ENCODE results near the gene CX3CL1. TPM values are rescaled to one million over a fixed set of nuclear protein-coding genes. Genes with fewer than 3 reads are reported as not detected.

Gene CX3CL1
- total and polyA plus RNA-seq, 10 of the 15 experiments (the other 5 are each of a cell fraction or from before 2014, with no cell fraction given): 0.03 to 1.2 (median 0.46) TPM

GRCh38 chr16:57401943-57402640 is 29.8 kb downstream of the CX3CL1 start:
- Histone ChIP-seq H3K4me2 (ENCODE audit: control insufficient read depth, insufficient read depth) (no peak overlapping the region), H3K4me1 (ENCODE audit: control insufficient read depth, insufficient read depth, low read length) (peaks cover 7% of the 10 kb centered on the region), H3K9me3 (replicated peaks; ENCODE audit: control insufficient read depth, insufficient read depth, low read length) (no peaks in the 10 kb centered on the region), H3K36me3 (ENCODE audit: control insufficient read depth in 2 of 2, insufficient read depth in 2 of 2, low read length in 1 of 2) (no peaks in the 10 kb centered on the region), H3K9ac (ENCODE audit: control insufficient read depth, insufficient read depth, low read length) (no peak overlapping the region), H3K79me2 (ENCODE audit: control insufficient read depth, insufficient read depth, low read length) (no peaks in the 10 kb centered on the region), H4K20me1 (ENCODE audit: control insufficient read depth, insufficient read depth) (no peaks in the 10 kb centered on the region), H3K27ac (ENCODE audit: control insufficient read depth, insufficient read depth) (no peak overlapping the region), H3K27me3 (replicated peaks in 1 of 2; ENCODE audit: control insufficient read depth in 2 of 2, insufficient read depth in 2 of 2, low read length in 1 of 2) (no peaks in the 10 kb centered on the region), H2AFZ (ENCODE audit: control insufficient read depth, low read depth, low read length) (no peak overlapping the region), H3K4me3 (no peak overlapping the region)
- CTCF ChIA-PET: interaction anchor here (0.8 to 1.8 kb wide), 2 partner anchors 11 to 15 kb away, joined by 4 read pairs; no protein-coding TSS in a partner anchor
- RAD21 ChIA-PET (ENCODE audit: unreplicated experiment): interaction anchor here (0.8 to 2.8 kb wide), 5 partner anchors 11 to 100 kb away, joined by 3 to 14 read pairs (median 5); no protein-coding TSS in a partner anchor
- intact Hi-C loops (cut with micrococcal nuclease; ENCODE audit: unreplicated experiment) (no loop called here), in situ Hi-C loops (cut with MboI) (no loop called here)
- peak; percentile 43 for ATAC-seq
- FAIRE-seq: no peak
- 66% methylated on average over 7 of the region's 7 CpGs for WGBS (ENCODE audit: insufficient coverage, insufficient replicate concordance, low lambda C conversion rate, missing lambda C conversion rate)
- POLR2A ChIA-PET: interaction anchor here (0.6 to 3.1 kb wide), 3 partner anchors 11 to 613 kb away, joined by 3 to 10 read pairs (median 9); no protein-coding TSS in a partner anchor
- BruUV-seq (replicated peaks): no TSS peak
- DNase-seq (ENCODE audit: low read depth, low spot score): no peak
- SMC1A ChIA-PET (ENCODE audit: uncharacterized antibody, unreplicated experiment): interaction anchor here (0.7 to 2.2 kb wide), 7 partner anchors 11 to 99 kb away, joined by 3 to 8 read pairs (median 4); no protein-coding TSS in a partner anchor
- TF ChIP-seq TAF1 (IDR thresholded peaks at IDR 0.05; ENCODE audit: borderline replicate concordance, low read depth, low read length): no peak
- no peak for TF ChIP-seq ZNF274 (IDR thresholded peaks at IDR 0.05; ENCODE audit: insufficient read depth, insufficient read length)
- peak; percentile 59; the same call in 1 of the 2 replicates for TF ChIP-seq REST (IDR thresholded peaks at IDR 0.05; ENCODE audit: low read depth, low read length)
- TF ChIP-seq STAT1 (conservative IDR thresholded peaks at IDR 0.05): no peak
- no peak for TF ChIP-seq RUNX3 (IDR thresholded peaks at IDR 0.05; ENCODE audit: low read length)
- TF ChIP-seq IKZF1 (conservative IDR thresholded peaks at IDR 0.05): 0 out of 2 replicates have a peak, but pooled peaks have one; percentile 13
- no peak for TF ChIP-seq CTCF (IDR thresholded peaks at IDR 0.05 in 2 of 3, conservative IDR thresholded peaks at IDR 0.05 in 1 of 3; ENCODE audit: control insufficient read depth in 2 of 3, extremely low read depth in 1 of 3, insufficient read depth in 1 of 3, low read depth in 3 of 3, low read length in 3 of 3)
- no peak for TF ChIP-seq ZZZ3 (IDR thresholded peaks at IDR 0.05; ENCODE audit: control insufficient read depth, insufficient read length, low read depth)
- no peak for TF ChIP-seq CBFB (IDR thresholded peaks at IDR 0.05; ENCODE audit: low read depth)
- no peak for TF ChIP-seq E2F8 (IDR thresholded peaks at IDR 0.05; ENCODE audit: low read depth, partially characterized antibody)
- TF ChIP-seq USF1 (IDR thresholded peaks at IDR 0.05; ENCODE audit: borderline replicate concordance, extremely low read length, insufficient read depth, low read depth, low read length): no peak
- no peak for TF ChIP-seq RFX5 (IDR thresholded peaks at IDR 0.05; ENCODE audit: low read depth, low read length)
